Thoracic aorta (tissue), 2 donors: ENCODE results near the gene ARHGEF11. TPM values are rescaled to one million over a fixed set of nuclear protein-coding genes. Genes with fewer than 3 reads are reported as not detected.
"Not testable (repeated sequence)": the region's sequence is repeated elsewhere in the genome, so short reads cannot be mapped to it uniquely, and the experiment has no call there.

Source experiments
- ATAC-seq: fragments of 150-250 bp; one replicate; pipeline ENCODE4 v1.8.0; 2017; ENCODE audit warnings: low read depth; ENCODE audit not compliant: insufficient number of reproducible peaks, low FRiP score
- DNase-seq: peaks from one replicate; pipeline ENCODE4 v3.0.0-alpha.2; 2020; ENCODE audit warnings: low spot score
- H3K27ac ChIP-seq, 2 donors: fragments of 200-600 bp; sonication (generic); 1 replicate in 1 of 2; 2 replicates in 1 of 2; pipeline ENCODE4 v1.5.1; 2016; ENCODE audit warnings: mild to moderate bottlenecking in 2 of 2, moderate library complexity in 2 of 2
- H3K27me3 ChIP-seq: fragments of 200-600 bp; sonication (generic); replicated peaks from 2 replicates; pipeline ENCODE4 v1.6.0; 2016; ENCODE audit warnings: mild to moderate bottlenecking; ENCODE audit not compliant: insufficient read depth
- H3K36me3 ChIP-seq: fragments of 200-600 bp; sonication (generic); one replicate; pipeline ENCODE4 v1.5.1; 2016
- H3K4me1 ChIP-seq, 2 donors: fragments of 200-600 bp; sonication (generic); 1 replicate in 1 of 2; 2 replicates in 1 of 2; pipeline versions ENCODE4 v1.5.1 to v1.6.0; 2016; ENCODE audit warnings: low read depth in 2 of 2, mild to moderate bottlenecking in 1 of 2; ENCODE audit not compliant: control insufficient read depth in 1 of 2
- H3K4me3 ChIP-seq: fragments of 200-600 bp; sonication (generic); 2 replicates; pipeline ENCODE4 v1.5.1; 2016; ENCODE audit warnings: mild to moderate bottlenecking
- H3K9me3 ChIP-seq: fragments of 200-600 bp; sonication (generic); 2 replicates; pipeline ENCODE4 v1.5.1; 2016
- total RNA-seq, 2 donors: library from RNA; depleted of rRNA; stranded (reverse); fragments of >200 nt; gene quantifications; one replicate each; pipeline versions ENCODE4 v1.1.0 to v1.2.3, GENCODE V29; 2016
- TF ChIP-seq, protein P1 (sequence below): fragments of 200-600 bp; sonication (generic); IDR thresholded peaks from one replicate; pipeline ENCODE4 v1.5.1; 2019; ENCODE audit warnings: antibody characterized with exemption

ARHGEF11 gene
- total RNA-seq, 2 donors from 2014 or later = 40.3 to 40.6 TPM

DNA sequence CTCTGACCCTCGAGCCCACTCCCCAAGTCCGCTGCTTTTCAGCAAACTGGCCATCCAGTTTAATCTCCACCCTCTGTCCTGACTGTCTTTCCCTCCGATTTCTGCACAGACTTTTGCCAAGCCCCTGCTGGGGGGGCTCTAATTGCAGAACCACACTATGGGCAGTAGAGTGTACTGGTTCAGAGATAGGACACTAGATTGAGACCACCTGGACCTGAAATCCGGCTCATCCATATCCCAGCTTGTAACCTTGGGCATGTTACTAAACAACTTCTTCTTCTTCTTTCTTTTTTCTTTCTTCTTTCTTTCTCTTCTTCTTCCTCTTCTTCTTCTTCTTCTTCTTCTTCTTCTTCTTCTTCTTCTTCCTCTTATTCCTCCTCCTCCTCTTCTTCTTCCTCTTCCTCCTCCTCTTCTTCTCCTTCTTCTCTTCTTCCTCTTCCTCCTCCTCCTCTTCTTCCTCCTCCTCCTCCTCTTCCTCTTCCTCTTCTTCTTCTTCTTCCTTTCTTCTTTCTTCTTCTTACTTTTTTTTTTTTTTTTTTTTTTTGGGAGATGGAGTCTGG lies 117.4 kb downstream of the ARHGEF11 start:
- Histone ChIP-seq H3K27me3 (no peaks in the 10 kb centered on the region), H3K36me3 (no peaks in the 10 kb centered on the region), H3K9me3 (no peaks in the 10 kb centered on the region), H3K27ac (no peak overlapping the region), H3K4me1 (peaks cover 12 to 27% of the 10 kb centered on the region in 2 donors), H3K4me3 (peak overlapping the region; percentile 60)
- TF ChIP-seq, protein P1, sequence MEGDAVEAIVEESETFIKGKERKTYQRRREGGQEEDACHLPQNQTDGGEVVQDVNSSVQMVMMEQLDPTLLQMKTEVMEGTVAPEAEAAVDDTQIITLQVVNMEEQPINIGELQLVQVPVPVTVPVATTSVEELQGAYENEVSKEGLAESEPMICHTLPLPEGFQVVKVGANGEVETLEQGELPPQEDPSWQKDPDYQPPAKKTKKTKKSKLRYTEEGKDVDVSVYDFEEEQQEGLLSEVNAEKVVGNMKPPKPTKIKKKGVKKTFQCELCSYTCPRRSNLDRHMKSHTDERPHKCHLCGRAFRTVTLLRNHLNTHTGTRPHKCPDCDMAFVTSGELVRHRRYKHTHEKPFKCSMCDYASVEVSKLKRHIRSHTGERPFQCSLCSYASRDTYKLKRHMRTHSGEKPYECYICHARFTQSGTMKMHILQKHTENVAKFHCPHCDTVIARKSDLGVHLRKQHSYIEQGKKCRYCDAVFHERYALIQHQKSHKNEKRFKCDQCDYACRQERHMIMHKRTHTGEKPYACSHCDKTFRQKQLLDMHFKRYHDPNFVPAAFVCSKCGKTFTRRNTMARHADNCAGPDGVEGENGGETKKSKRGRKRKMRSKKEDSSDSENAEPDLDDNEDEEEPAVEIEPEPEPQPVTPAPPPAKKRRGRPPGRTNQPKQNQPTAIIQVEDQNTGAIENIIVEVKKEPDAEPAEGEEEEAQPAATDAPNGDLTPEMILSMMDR = no peak
- ATAC-seq (no peak), DNase-seq (no peak)

DNA sequence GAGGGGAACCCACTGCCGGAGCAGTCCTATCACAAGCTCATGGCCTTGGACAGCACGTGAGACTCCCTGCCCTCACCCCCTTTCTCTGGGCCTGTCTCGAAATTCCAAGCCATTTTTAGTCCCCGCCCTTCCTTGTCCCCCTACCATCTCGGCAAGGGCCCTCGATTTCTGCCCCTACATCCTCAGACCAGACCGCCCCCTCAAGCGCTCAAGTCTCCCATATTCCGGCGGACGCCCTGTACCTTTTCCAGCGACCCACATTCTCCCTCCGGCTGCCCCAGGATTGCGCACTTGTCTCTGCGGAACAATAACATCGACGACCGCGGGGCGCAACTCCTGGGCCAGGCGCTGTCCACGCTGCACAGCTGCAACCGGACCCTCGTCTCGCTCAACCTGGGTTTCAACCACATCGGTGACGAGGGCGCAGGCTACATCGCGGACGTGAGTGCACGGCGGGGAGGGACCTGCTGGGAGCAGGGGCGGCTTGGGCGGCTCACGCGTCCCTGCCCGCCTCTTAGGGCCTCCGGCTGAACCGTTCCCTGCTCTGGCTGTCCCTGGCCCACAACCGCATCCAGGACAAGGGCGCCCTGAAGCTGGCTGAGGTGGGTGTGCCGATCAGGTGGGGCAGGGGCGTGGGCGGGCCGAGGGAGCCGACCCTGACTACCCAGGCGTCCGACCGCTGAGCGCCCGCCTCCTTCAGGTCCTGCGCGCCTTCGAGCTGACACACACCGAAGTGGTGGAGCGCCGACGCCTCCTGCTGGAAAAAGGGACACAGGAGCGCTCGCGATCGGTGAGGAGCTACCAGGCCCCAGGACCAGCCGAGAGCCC lies 118.1 kb downstream of the ARHGEF11 start:
- TF ChIP-seq, protein P1 = peak; percentile 45
- DNase-seq (no peak), ATAC-seq (no peak)
- Histone ChIP-seq H3K36me3 (no peaks in the 10 kb centered on the region), H3K27ac (no peak overlapping the region), H3K4me3 (peak overlapping the region; percentile 60), H3K4me1 (peaks cover 12 to 30% of the 10 kb centered on the region in 2 donors), H3K27me3 (no peaks in the 10 kb centered on the region), H3K9me3 (no peaks in the 10 kb centered on the region)

DNA sequence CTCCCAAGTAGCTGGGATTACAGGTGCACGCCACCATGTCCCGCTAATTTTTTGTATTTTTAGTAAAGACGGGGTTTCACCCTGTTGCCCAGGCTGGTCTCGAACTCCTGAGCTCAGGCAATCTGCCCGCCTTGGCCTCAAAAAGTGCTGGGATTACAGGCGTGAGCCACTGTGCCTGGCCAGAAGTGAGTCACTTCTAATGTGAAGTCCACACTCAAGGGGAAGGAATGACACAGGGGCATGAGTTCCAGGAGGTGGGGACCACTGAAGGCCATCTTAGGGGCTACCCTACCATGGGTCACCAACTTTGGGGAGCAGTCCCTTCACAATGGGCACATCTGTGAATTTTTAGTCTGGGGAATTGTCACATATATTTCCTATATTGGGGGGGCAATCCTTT lies 118.8 kb downstream of the ARHGEF11 start:
- H3K27me3 ChIP-seq, DNase-seq, H3K36me3 ChIP-seq, H3K27ac ChIP-seq, ATAC-seq, H3K4me3 ChIP-seq, H3K9me3 ChIP-seq: not testable (repeated sequence)
- peaks cover 12 to 26% of the 10 kb centered on the region in 2 donors for H3K4me1 ChIP-seq

DNA sequence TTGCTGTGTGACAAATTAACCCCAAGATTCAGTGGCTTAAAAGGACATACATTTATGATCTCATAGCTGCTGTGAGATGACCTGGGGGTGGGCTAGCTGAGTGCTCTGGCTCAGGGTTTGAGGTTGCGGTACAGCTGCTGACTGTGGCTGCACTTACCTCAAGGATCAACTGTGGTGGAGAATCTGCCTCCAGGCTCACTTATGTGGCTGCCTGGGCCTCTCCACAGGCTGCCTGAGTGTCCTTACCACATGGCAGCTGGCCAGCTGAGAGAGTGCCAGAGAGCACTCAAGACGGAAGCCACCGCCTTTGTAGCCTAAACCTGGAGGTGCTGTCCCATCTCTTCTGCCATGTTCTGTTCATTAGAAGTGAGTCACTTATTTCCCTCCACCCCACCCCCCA lies 119.4 kb downstream of the ARHGEF11 start:
- peaks cover 4% of the 10 kb centered on the region for H3K27me3 ChIP-seq

DNA sequence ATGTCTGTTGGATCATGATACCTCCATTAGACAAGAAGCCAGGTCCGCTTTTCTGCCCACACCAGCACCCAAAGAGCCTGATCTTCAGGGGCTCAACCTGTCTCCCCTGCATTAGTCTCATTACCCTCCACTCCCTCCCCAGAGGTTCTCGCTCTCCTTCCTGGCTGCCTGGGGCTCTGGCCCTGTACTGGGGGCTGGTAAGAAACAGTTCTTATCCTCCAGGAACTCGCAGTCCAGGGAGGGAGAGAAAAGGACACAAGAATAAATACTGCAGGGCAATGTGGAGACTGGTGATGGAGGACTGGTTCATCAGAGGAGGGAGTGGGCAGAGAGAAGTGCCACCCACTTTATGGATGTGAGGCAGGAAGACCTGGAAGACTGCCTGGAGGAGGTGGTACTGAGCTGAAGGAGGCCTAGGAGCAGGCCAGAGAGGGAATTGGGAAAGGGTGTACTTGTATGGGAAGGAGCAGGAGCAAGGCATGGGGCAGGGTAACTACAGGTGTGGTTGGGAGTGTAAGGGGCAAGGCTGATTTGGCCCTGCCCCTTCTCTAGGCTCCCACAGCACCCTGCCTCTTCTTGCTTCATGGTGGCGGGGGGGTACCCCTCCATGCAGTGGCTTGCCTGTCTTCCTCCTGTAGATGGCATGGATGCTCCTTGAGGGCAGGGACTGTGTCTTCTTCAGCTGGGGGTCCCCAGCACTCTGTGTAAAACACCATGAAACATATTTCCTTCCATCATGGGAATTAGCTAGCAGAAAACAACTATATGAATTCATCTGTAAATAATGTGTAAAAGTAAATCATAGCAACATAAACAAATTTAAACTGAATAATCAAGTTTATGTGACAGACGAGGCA lies 120.2 kb downstream of the ARHGEF11 start:
- no peaks in the 10 kb centered on the region for H3K9me3 ChIP-seq
- H3K4me1 ChIP-seq = peaks cover 7 to 23% of the 10 kb centered on the region in 2 donors
- peaks cover 4% of the 10 kb centered on the region for H3K27me3 ChIP-seq
- TF ChIP-seq, protein P1 = no peak
- H3K27ac ChIP-seq = no peak overlapping the region
- H3K4me3 ChIP-seq = no peak overlapping the region
- DNase-seq = no peak
- no peaks in the 10 kb centered on the region for H3K36me3 ChIP-seq
- ATAC-seq = no peak

More for the DNA sequence above, 119.4 kb downstream of the ARHGEF11 start:
- ATAC-seq (no peak), DNase-seq (no peak)
- Histone ChIP-seq H3K4me3 (no peak overlapping the region), H3K9me3 (no peaks in the 10 kb centered on the region), H3K27ac (no peak overlapping the region), H3K4me1 (peaks cover 11 to 21% of the 10 kb centered on the region in 2 donors), H3K36me3 (no peaks in the 10 kb centered on the region)
- TF ChIP-seq, protein P1 = no peak
